NB4 (cell line): ENCODE results near the gene ZNF484.
"Not testable (repeated sequence)": the region's sequence is repeated elsewhere in the genome, so short reads cannot be mapped to it uniquely, and the experiment has no call there.

ENCODE experiments used
- DNase-seq: peaks from one replicate; pipeline ENCODE4 v3.0.0; 2010; ENCODE audit warnings: low read depth
- H3K4me3 ChIP-seq: one replicate; pipeline ENCODE4 v1.5.1; 2011; ENCODE audit warnings: mild to moderate bottlenecking, low read depth, low read length, moderate library complexity
- CTCF ChIP-seq: IDR thresholded peaks from one replicate; pipeline ENCODE4 v1.5.1; 2012; ENCODE audit warnings: low read depth, low read length
- MAX ChIP-seq: IDR thresholded peaks from 2 replicates; pipeline ENCODE4 v1.6.1; 2011; ENCODE audit warnings: low read depth, low read length
- MYC ChIP-seq: IDR thresholded peaks from 2 replicates; pipeline ENCODE4 v1.6.1; 2011; ENCODE audit warnings: low read depth, low read length
- POLR2A ChIP-seq: IDR thresholded peaks from 2 replicates; pipeline ENCODE4 v1.6.1; 2011; ENCODE audit warnings: mild to moderate bottlenecking; ENCODE audit not compliant: insufficient read length; ENCODE audit errors: extremely low read depth

Gene ZNF484

GRCh38 chr9:92807031-92807756 is 70.6 kb downstream of the ZNF484 start:
- TF ChIP-seq POLR2A (no peak), CTCF (no peak), MAX (no peak), MYC (no peak)
- H3K4me3 ChIP-seq, result no peak overlapping the region
- DNase-seq, result no peak

- H3K4me3 ChIP-seq, result no peak overlapping the region
- TF ChIP-seq CTCF, result no peak
- no peak for TF ChIP-seq MAX
- no peak for TF ChIP-seq MYC
- no peak for TF ChIP-seq POLR2A
- no peak for DNase-seq
Observed at GRCh38 chr9:92804727-92805126, 73.1 kb downstream of the ZNF484 start.

GRCh38 chr9:92798358-92798757 is 79.5 kb downstream of the ZNF484 start:
- H3K4me3 ChIP-seq, result no peak overlapping the region
- no peak for DNase-seq
- TF ChIP-seq POLR2A, result no peak
- no peak for TF ChIP-seq CTCF
- TF ChIP-seq MYC, result no peak
- no peak for TF ChIP-seq MAX

- not testable (repeated sequence) for DNase-seq, H3K4me3 ChIP-seq
Observed at GRCh38 chr9:92796337-92796804, 81.5 kb downstream of the ZNF484 start.

- no peak overlapping the region for H3K4me3 ChIP-seq
- TF ChIP-seq POLR2A (no peak), CTCF (no peak), MYC (no peak), MAX (no peak)
- no peak for DNase-seq
Observed at GRCh38 chr9:92795598-92796336, 82.1 kb downstream of the ZNF484 start.
